ENCODE data around the gene PRR23A.

Gene PRR23A

GRCh38 chr3:139024968-139025367, 18.9 kb upstream of the PRR23A start:
- DNase-seq (ENCODE audit: low read depth, low spot score), result no peak
- TF ChIP-seq YY1 (IDR thresholded peaks at IDR 0.05; ENCODE audit: insufficient read depth, insufficient read length) (no peak), ZNF274 (IDR thresholded peaks at IDR 0.05; ENCODE audit: low read depth, low read length) (no peak), SUZ12 (IDR thresholded peaks at IDR 0.05; ENCODE audit: extremely low read depth, insufficient read depth, insufficient read length) (no peak)
- Histone ChIP-seq H3K4me1 (ENCODE audit: insufficient read depth, insufficient read length) (no peaks in the 10 kb centered on the region), H3K9me3 (ENCODE audit: insufficient read depth, low read length) (peaks cover 6% of the 10 kb centered on the region; the same call in 1 of the 2 replicates), H3K36me3 (ENCODE audit: insufficient read depth, insufficient read length, low read length) (no peaks in the 10 kb centered on the region), H3K27me3 (ENCODE audit: insufficient read depth, insufficient read length) (no peaks in the 10 kb centered on the region), H3K9ac (ENCODE audit: insufficient read length, low read depth) (no peak overlapping the region), H3K4me3 (ENCODE audit: insufficient read length, low read depth) (no peak overlapping the region)

DNA sequence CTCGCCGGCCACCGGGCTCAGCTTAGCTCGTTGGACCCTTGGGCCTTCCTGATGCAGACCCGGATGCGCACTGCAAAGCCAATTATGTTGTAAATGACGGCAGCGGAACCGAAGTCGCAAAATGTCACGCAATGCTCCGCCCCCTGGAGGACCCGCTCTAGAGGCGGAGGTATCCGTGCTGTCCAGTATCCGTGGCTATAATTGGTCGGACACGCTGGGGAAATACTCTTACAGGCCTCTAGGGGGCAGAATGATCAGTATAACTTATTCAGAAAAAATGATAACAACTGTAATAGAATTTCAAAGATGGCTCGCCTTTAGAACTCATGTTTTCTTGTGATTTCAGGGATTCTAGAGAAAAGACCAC, 14.8 kb upstream of the PRR23A start, which contains the start of gene PRR23B:
PRR23B (minus strand) TSS at position 59 of the 367 bp plus-strand sequence. CDS start 265 bp downstream, outside the sequence.
- Histone ChIP-seq H3K4me3 (ENCODE audit: insufficient read length, low read depth) (no peak within 1 kb of the TSS), H3K9me3 (ENCODE audit: insufficient read depth, low read length) (peaks cover 6% of the 10 kb centered on the region; the same call in 1 of the 2 replicates), H3K4me1 (ENCODE audit: insufficient read depth, insufficient read length) (no peaks in the 10 kb centered on the region), H3K9ac (ENCODE audit: insufficient read length, low read depth) (no peak within 1 kb of the TSS), H3K27me3 (ENCODE audit: insufficient read depth, insufficient read length) (no peaks in the 10 kb centered on the region), H3K36me3 (ENCODE audit: insufficient read depth, insufficient read length, low read length) (no peaks in the 10 kb centered on the region)
- TF ChIP-seq YY1 (IDR thresholded peaks at IDR 0.05; ENCODE audit: insufficient read depth, insufficient read length), result no peak
- no peak for TF ChIP-seq ZNF274 (IDR thresholded peaks at IDR 0.05; ENCODE audit: low read depth, low read length)
- no peak for TF ChIP-seq SUZ12 (IDR thresholded peaks at IDR 0.05; ENCODE audit: extremely low read depth, insufficient read depth, insufficient read length)
- no peak for DNase-seq (ENCODE audit: low read depth, low spot score)

- H3K27me3 ChIP-seq (ENCODE audit: insufficient read depth, insufficient read length), result no peaks in the 10 kb centered on the region
- no peak overlapping the region for H3K9ac ChIP-seq (ENCODE audit: insufficient read length, low read depth)
- no peaks in the 10 kb centered on the region for H3K4me1 ChIP-seq (ENCODE audit: insufficient read depth, insufficient read length)
- no peak for TF ChIP-seq ZNF274 (IDR thresholded peaks at IDR 0.05; ENCODE audit: low read depth, low read length)
- H3K4me3 ChIP-seq (ENCODE audit: insufficient read length, low read depth), result no peak overlapping the region
- peaks cover 6% of the 10 kb centered on the region; the same call in 1 of the 2 replicates for H3K9me3 ChIP-seq (ENCODE audit: insufficient read depth, low read length)
- H3K36me3 ChIP-seq (ENCODE audit: insufficient read depth, insufficient read length, low read length), result no peaks in the 10 kb centered on the region
- DNase-seq (ENCODE audit: low read depth, low spot score), result no peak
Measured at GRCh38 chr3:139020036-139020867, 14.2 kb upstream of the PRR23A start.

DNA sequence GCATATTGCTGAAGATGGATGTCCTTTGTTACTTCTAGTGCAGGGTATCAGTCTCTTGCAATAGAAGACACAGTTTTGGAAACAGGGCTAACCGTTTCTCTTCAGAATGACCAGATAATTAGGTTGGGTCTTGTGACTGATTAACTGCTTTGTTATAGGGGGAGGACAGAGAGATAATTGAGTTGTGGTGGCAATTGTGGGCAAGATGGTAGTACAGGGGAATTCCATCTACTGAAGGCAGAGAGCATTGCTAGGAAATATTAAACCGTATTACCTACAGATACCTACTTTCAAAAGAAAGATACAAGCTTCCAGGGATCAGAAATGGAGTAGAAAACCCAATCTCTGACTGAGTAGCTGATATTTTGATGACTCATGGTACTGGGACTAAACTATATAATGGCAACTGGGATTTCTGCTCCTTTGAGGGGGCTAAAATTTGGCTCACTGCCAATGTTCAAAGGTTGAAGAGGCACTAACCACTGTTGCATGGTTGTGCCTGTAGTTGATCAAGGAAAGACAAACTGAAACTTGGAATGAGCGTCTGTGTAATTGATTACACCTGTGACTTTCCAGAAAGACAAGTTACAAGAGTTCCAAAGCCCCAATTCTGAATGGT, 10.5 kb upstream of the PRR23A start:
- Histone ChIP-seq H3K9ac (ENCODE audit: insufficient read length, low read depth) (no peak overlapping the region), H3K36me3 (ENCODE audit: insufficient read depth, insufficient read length, low read length) (no peaks in the 10 kb centered on the region), H3K4me3 (ENCODE audit: insufficient read length, low read depth) (no peak overlapping the region), H3K4me1 (ENCODE audit: insufficient read depth, insufficient read length) (no peaks in the 10 kb centered on the region), H3K27me3 (ENCODE audit: insufficient read depth, insufficient read length) (no peaks in the 10 kb centered on the region), H3K9me3 (ENCODE audit: insufficient read depth, low read length) (peaks cover 6% of the 10 kb centered on the region)
- DNase-seq (ENCODE audit: low read depth, low spot score), result no peak
- no peak for TF ChIP-seq YY1 (IDR thresholded peaks at IDR 0.05; ENCODE audit: insufficient read depth, insufficient read length)
- no peak for TF ChIP-seq ZNF274 (IDR thresholded peaks at IDR 0.05; ENCODE audit: low read depth, low read length)
- no peak for TF ChIP-seq SUZ12 (IDR thresholded peaks at IDR 0.05; ENCODE audit: extremely low read depth, insufficient read depth, insufficient read length)

DNA sequence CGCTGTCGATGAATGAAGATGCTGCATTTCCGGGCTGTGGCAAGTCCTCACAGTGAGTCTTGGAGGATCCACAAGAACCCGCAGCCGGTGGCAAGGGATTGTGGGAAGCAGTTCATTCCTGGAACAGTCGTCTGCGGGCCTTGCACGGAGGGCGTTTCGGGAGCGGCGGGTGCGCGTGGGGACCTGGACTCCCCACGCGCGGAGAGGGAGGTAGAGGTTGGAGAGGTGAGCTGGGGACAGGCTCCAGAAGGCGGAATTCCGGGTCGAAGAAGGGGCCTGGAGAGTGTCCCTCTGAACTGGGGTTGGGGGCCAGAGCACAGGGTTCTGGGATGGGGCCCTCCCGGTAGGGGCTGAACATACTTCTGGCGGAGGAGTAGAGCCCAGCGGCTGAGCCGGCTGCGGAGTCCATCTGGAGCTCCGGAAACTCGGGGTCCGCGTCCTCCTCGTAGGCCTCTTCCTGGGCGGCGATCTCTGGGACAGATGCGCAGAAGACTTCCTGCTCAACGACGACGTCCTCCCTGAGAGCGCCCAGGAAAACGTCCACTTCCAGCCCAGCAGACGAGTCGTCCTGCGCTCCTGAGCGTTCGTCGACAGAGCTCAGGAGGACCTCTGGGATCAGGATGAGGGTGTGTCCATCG, 593 bp downstream of the PRR23A start:
- Histone ChIP-seq H3K27me3 (ENCODE audit: insufficient read depth, insufficient read length) (no peaks in the 10 kb centered on the region), H3K36me3 (ENCODE audit: insufficient read depth, insufficient read length, low read length) (no peaks in the 10 kb centered on the region), H3K9me3 (ENCODE audit: insufficient read depth, low read length) (peaks cover 8% of the 10 kb centered on the region; the same call in 1 of the 2 replicates), H3K4me3 (ENCODE audit: insufficient read length, low read depth) (no peak overlapping the region), H3K4me1 (ENCODE audit: insufficient read depth, insufficient read length) (no peaks in the 10 kb centered on the region), H3K9ac (ENCODE audit: insufficient read length, low read depth) (no peak overlapping the region)
- no peak for DNase-seq (ENCODE audit: low read depth, low spot score)
- no peak for TF ChIP-seq SUZ12 (IDR thresholded peaks at IDR 0.05; ENCODE audit: extremely low read depth, insufficient read depth, insufficient read length)
- TF ChIP-seq YY1 (IDR thresholded peaks at IDR 0.05; ENCODE audit: insufficient read depth, insufficient read length), result no peak
- no peak for TF ChIP-seq ZNF274 (IDR thresholded peaks at IDR 0.05; ENCODE audit: low read depth, low read length)

- no peaks in the 10 kb centered on the region for H3K9me3 ChIP-seq (ENCODE audit: insufficient read depth, low read length)
- H3K27me3 ChIP-seq (ENCODE audit: insufficient read depth, insufficient read length), result peaks cover 4% of the 10 kb centered on the region
- H3K9ac ChIP-seq (ENCODE audit: insufficient read length, low read depth), result no peak overlapping the region
- no peaks in the 10 kb centered on the region for H3K36me3 ChIP-seq (ENCODE audit: insufficient read depth, insufficient read length, low read length)
- no peak for DNase-seq (ENCODE audit: low read depth, low spot score)
- no peak for TF ChIP-seq SUZ12 (IDR thresholded peaks at IDR 0.05; ENCODE audit: extremely low read depth, insufficient read depth, insufficient read length)
- TF ChIP-seq ZNF274 (IDR thresholded peaks at IDR 0.05; ENCODE audit: low read depth, low read length), result no peak
- no peak for TF ChIP-seq YY1 (IDR thresholded peaks at IDR 0.05; ENCODE audit: insufficient read depth, insufficient read length)
- no peak overlapping the region for H3K4me3 ChIP-seq (ENCODE audit: insufficient read length, low read depth)
- H3K4me1 ChIP-seq (ENCODE audit: insufficient read depth, insufficient read length), result no peaks in the 10 kb centered on the region
Measured at GRCh38 chr3:138995706-138996105, 10.4 kb downstream of the PRR23A start.

DNA sequence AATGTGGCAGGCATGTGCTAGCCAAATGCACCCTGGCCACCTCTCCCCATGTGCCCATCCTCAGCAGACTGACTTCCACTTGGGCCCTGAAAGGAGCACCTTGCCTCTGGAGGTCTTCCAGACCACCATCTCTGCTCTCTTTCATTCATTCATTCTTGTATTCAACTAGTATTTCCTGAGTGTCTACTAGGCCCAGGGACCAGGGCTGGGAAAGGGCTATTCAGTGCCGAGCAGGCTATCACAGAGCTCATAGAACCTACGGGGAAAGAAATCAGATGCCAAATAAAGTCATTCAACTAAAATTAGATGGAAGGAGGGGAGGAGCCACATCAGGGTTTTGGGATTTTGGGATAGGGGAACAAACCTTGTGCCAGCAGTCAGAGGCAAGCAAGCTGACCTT, 18.9 kb downstream of the PRR23A start:
- Histone ChIP-seq H3K4me1 (ENCODE audit: insufficient read depth, insufficient read length) (no peaks in the 10 kb centered on the region), H3K9me3 (ENCODE audit: insufficient read depth, low read length) (no peaks in the 10 kb centered on the region), H3K9ac (ENCODE audit: insufficient read length, low read depth) (no peak overlapping the region), H3K27me3 (ENCODE audit: insufficient read depth, insufficient read length) (peaks cover 2% of the 10 kb centered on the region), H3K36me3 (ENCODE audit: insufficient read depth, insufficient read length, low read length) (no peaks in the 10 kb centered on the region), H3K4me3 (ENCODE audit: insufficient read length, low read depth) (no peak overlapping the region)
- TF ChIP-seq SUZ12 (IDR thresholded peaks at IDR 0.05; ENCODE audit: extremely low read depth, insufficient read depth, insufficient read length) (no peak), YY1 (IDR thresholded peaks at IDR 0.05; ENCODE audit: insufficient read depth, insufficient read length) (no peak), ZNF274 (IDR thresholded peaks at IDR 0.05; ENCODE audit: low read depth, low read length) (no peak)
- no peak for DNase-seq (ENCODE audit: low read depth, low spot score)

All from NT2/D1 (cell line).